Spleen (tissue), 7 donors: ENCODE data around the gene ADARB2.

Experiments used
- CTCF ChIP-seq, 11 experiments: fragments of 200-600 bp in 7 of 11; fragments of 450-650 bp in 4 of 11; sonication (generic) in 4 of 11; IDR thresholded peaks in 8 of 11; conservative IDR thresholded peaks in 3 of 11; 1 replicate in 7 of 11; 2 replicates in 4 of 11; pipeline versions ENCODE4 v1.4.0 to v1.8.0; 2016 to 2021; ENCODE audit warnings: antibody characterized with exemption in 11 of 11, inconsistent platforms in 4 of 11, mild to moderate bottlenecking in 1 of 11
- POLR2A ChIP-seq, 3 donors: fragments of 450-650 bp; IDR thresholded peaks; one replicate each; pipeline ENCODE4 v1.5.1; 2017; ENCODE audit warnings: antibody characterized with exemption in 3 of 3, mild to moderate bottlenecking in 1 of 3
- donor health status: DM: no; HTN: no; CAD: no; lungs with moderate emphysema.
- donor health status: DM: no; HTN: no; CAD: no.
- donor health status: DM: no; HTN: no; CAD: no.

GRCh38 chr10:1747590-1748157 is 10.3 kb upstream of the ADARB2 start:
- TF ChIP-seq POLR2A (IDR thresholded peaks at IDR 0.05) = no peak
- no peak for TF ChIP-seq CTCF (IDR thresholded peaks at IDR 0.05 in 8 of 11, conservative IDR thresholded peaks at IDR 0.05 in 3 of 11)
